Measurements from ENCODE around the gene DYRK2.

DNA sequence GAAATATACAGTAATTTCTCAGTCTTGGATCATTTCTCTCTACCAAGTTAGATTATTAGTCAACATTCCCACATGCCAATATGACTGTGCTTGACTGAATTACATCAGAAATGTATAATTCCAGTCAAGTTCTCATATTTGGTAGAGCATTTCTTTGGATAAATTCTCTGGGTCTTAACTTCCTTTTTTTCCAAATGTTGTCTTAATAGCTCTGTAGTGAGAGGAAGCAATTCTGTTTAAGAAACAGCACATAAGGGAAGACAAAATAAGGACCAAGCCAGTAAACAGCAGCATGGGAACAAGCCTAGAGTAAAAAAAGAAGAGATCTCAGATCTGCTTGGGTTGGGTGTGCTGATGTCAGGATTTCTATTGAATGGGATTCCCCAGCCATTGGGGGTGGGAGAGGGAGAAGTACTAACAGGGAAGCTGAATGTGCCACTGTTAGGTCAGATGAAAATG lies 14.2 kb upstream of the DYRK2 start:
- TF ChIP-seq CTCF (IDR thresholded peaks at IDR 0.05; ENCODE audit: low read depth, low read length) (no peak), POLR2A (IDR thresholded peaks at IDR 0.05; ENCODE audit: extremely low read depth, insufficient read length) (no peak), MAX (IDR thresholded peaks at IDR 0.05; ENCODE audit: low read depth, low read length) (no peak)
